ENCODE data around the gene GRXCR2.

Gene GRXCR2

DNA sequence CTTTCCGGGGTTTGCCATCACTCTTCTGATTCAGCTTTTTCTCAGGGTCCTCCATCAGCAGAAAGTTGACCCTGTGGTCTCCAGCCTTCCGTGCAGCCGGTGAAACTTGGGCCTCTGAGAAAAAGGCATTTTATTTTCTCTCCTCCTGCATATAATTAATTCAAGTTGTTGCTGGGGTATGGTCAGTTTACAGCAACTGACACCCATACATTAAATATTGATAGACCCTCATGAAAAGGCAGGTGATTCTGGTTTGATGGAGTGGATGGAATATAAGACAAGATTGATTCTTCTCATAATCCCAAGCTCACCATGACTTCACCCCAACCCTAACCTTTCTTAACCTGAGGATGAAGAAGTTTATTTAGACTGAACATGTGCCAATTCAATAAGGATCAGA is at the start of gene GRXCR2:
TSS of gene GRXCR2 (minus strand) at position 101 of the 400 bp plus-strand sequence. CDS start at position 55, 46 bp downstream.
- Histone ChIP-seq H3K4me1 (no peaks in the 10 kb centered on the region), H3K4me3 (no peak within 1 kb of the TSS), H3K36me3 (no peaks in the 10 kb centered on the region), H3K27me3 (no peaks in the 10 kb centered on the region), H3K9me3 (no peaks in the 10 kb centered on the region), H3K27ac (no peak within 1 kb of the TSS)
- no peak for DNase-seq
- intact Hi-C loops (cut with DNase I; ENCODE audit: low total_unique reads) = no loop called here
- TF ChIP-seq CTCF (IDR thresholded peaks at IDR 0.05) = no peak

GRCh38 chr5:145922059-145922458 is 49.2 kb upstream of the GRXCR2 start:
- no peaks in the 10 kb centered on the region for H3K9me3 ChIP-seq
- no peak for TF ChIP-seq CTCF (IDR thresholded peaks at IDR 0.05)
- intact Hi-C loops (cut with DNase I; ENCODE audit: low total_unique reads) = no loop called here

DNA sequence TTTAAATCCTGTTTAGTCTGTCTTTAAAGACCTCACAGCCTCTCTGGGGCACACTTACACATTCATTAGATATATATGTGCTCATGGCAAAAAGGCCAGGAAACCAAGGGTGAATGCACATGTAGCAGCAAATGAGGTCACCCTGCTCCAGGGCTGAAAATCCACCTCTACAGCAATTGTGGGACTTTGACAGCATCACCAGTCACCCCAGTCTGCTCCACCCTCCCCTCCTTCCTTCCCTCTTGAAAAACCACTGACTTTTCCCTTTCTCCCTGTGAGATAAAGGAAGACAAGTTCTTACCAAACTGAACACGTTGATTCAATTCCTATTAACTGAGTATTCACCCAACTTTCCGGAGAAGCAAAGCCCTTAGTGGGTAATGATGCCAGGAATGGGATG is 48.4 kb upstream of the GRXCR2 start:
- no peaks in the 10 kb centered on the region for H3K9me3 ChIP-seq
- peaks cover 0 to 25% (median 12%) of the 10 kb centered on the region in 4 donors for H3K4me1 ChIP-seq
- no peaks in the 10 kb centered on the region for H3K36me3 ChIP-seq
- H3K27ac ChIP-seq = no peak overlapping the region
- intact Hi-C loops (cut with DNase I; ENCODE audit: low total_unique reads) = no loop called here
- no peak for TF ChIP-seq CTCF (IDR thresholded peaks at IDR 0.05)
- no peak overlapping the region for H3K4me3 ChIP-seq
- no peak for DNase-seq
- no peaks in the 10 kb centered on the region for H3K27me3 ChIP-seq

More at GRCh38 chr5:145922059-145922458, 49.2 kb upstream of the GRXCR2 start:
- DNase-seq = no peak
- H3K27me3 ChIP-seq = no peaks in the 10 kb centered on the region
- H3K27ac ChIP-seq = no peak overlapping the region
- H3K36me3 ChIP-seq = no peaks in the 10 kb centered on the region
- H3K4me1 ChIP-seq = peaks cover 0 to 24% (median 12%) of the 10 kb centered on the region in 4 donors
- no peak overlapping the region for H3K4me3 ChIP-seq

- Histone ChIP-seq H3K9me3 (no peaks in the 10 kb centered on the region), H3K36me3 (no peaks in the 10 kb centered on the region), H3K27ac (no peak overlapping the region), H3K27me3 (no peaks in the 10 kb centered on the region), H3K4me3 (no peak overlapping the region), H3K4me1 (peaks cover 0 to 21% (median 11%) of the 10 kb centered on the region in 4 donors)
- no peak for DNase-seq
- intact Hi-C loops (cut with DNase I; ENCODE audit: low total_unique reads) = no loop called here
- no peak for TF ChIP-seq CTCF (IDR thresholded peaks at IDR 0.05)
Measured at GRCh38 chr5:145920542-145921210, 47.9 kb upstream of the GRXCR2 start.

DNA sequence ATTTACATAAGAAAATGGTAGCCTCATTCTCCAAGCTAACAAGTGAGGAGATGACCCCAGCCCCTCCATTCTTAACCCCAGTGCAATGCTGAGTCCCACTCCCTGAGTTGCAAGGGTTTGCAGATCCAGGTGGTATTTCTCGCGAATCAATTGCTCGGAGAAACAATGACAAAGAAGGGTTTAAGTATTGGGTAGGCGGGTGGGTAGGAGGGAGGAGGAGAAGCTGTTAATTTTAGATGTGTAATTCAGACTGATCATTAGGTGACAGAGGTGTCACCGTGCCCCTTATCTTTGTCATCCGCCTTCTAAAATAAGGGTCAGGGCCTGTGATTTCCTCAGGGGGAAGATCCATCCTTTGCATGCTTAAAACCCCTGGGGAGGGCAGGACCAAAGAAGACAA is 46.6 kb upstream of the GRXCR2 start:
- intact Hi-C loops (cut with DNase I; ENCODE audit: low total_unique reads) = no loop called here
- H3K9me3 ChIP-seq = no peaks in the 10 kb centered on the region
- H3K4me1 ChIP-seq = peaks cover 0 to 9% (median 0%) of the 10 kb centered on the region in 4 donors
- H3K36me3 ChIP-seq = no peaks in the 10 kb centered on the region
- H3K27me3 ChIP-seq = no peaks in the 10 kb centered on the region
- DNase-seq = no peak
- H3K27ac ChIP-seq = no peak overlapping the region
- H3K4me3 ChIP-seq = no peak overlapping the region
- TF ChIP-seq CTCF (IDR thresholded peaks at IDR 0.05) = no peak

Measured in tibial artery (tissue), 4 donors.